A549 (cell line): Measurements from ENCODE around the gene PAGE2. TPM values are rescaled to one million over a fixed set of nuclear protein-coding genes. Genes with fewer than 3 reads are reported as not detected.

ENCODE experiments used
- ATAC-seq, 2 experiments: fragments of 200-7000 bp in 1 of 2; fragments of >200 bp in 1 of 2; cut with Nextera tagmentation in 1 of 2; cut with Tn5 transposase in 1 of 2; 3 replicates each; pipeline versions ENCODE4 v1.8.0 to v1.9.1; 2018 to 2020; ENCODE audit warnings: mild to moderate bottlenecking in 1 of 2, moderate library complexity in 1 of 2
- CTCF ChIA-PET: fragments of 300-600 bp; sonication (Branson Sonifier 250); formaldehyde crosslinking; extraction: SDS; loops from one replicate; lab custom pipeline; 2021; ENCODE audit warnings: antibody characterized with exemption, inconsistent platforms; lab: Yijun Ruan, JAX
- POLR2A ChIA-PET: fragments of 350-600 bp; formaldehyde crosslinking; extraction: SDS; loops from one replicate; lab custom pipeline; 2021; ENCODE audit warnings: antibody characterized with exemption, inconsistent platforms; lab: Yijun Ruan, JAX
- DNase-seq, 2 experiments: peaks; one replicate each; pipeline versions ENCODE4 v3.0.0 to v3.0.0-alpha.2; 2011 to 2016; ENCODE audit warnings: low read depth in 1 of 2, low spot score in 1 of 2
- FAIRE-seq: peaks from 2 replicates; lab custom pipeline; 2011; peaks lifted over from hg19 to GRCh38; lab: Jason Lieb, UNC
- H3K27ac ChIP-seq, 2 experiments: fragments of >200 bp; sonication (Bioruptor Twin); formaldehyde crosslinking; 3 replicates each; pipeline ENCODE4 v1.5.1; 2016 to 2017
- H3K4me1 ChIP-seq: fragments of >200 bp; sonication (Bioruptor Twin); formaldehyde crosslinking; 3 replicates; pipeline ENCODE4 v1.6.1; 2016
- H3K4me2 ChIP-seq: fragments of >200 bp; sonication (Bioruptor Twin); formaldehyde crosslinking; 3 replicates; pipeline ENCODE4 v1.6.1; 2016
- H3K4me3 ChIP-seq: fragments of >200 bp; sonication (Bioruptor Twin); formaldehyde crosslinking; 3 replicates; pipeline ENCODE4 v1.5.1; 2016
- H3K9me3 ChIP-seq: fragments of >200 bp; sonication (Bioruptor Twin); formaldehyde crosslinking; 3 replicates; pipeline ENCODE4 v1.6.1; 2016
- BHLHE40 ChIP-seq: IDR thresholded peaks from 2 replicates; pipeline ENCODE4 v1.6.1; 2012; ENCODE audit warnings: low read depth, low read length, inconsistent platforms
- CBX8 ChIP-seq: fragments of 200-600 bp; sonication (generic); IDR thresholded peaks from 2 replicates; pipeline ENCODE4 v1.6.1; 2016
- CEBPB ChIP-seq, 2 experiments: fragments of >200 bp in 1 of 2; sonication (Bioruptor Twin) in 1 of 2; formaldehyde crosslinking in 1 of 2; IDR thresholded peaks; 2 replicates each; pipeline ENCODE4 v1.6.1; 2012 to 2016
- EP300 ChIP-seq, 2 experiments: fragments of >200 bp; sonication (Bioruptor Twin); formaldehyde crosslinking; IDR thresholded peaks; 2 replicates in 1 of 2; 3 replicates in 1 of 2; pipeline ENCODE4 v1.6.1; 2016 to 2017
- FOSB ChIP-seq: fragments of 250-450 bp; sonication (Bioruptor Pico); IDR thresholded peaks from 2 replicates; pipeline ENCODE4 v1.5.0; 2020; ENCODE audit warnings: mild to moderate bottlenecking, moderate library complexity
- FOXS1 ChIP-seq: fragments of 250-450 bp; sonication (Bioruptor Pico); IDR thresholded peaks from 2 replicates; pipeline ENCODE4 v1.5.0; 2020; ENCODE audit warnings: mild to moderate bottlenecking, moderate library complexity
- HDAC2 ChIP-seq: fragments of 200-600 bp; sonication (generic); IDR thresholded peaks from 2 replicates; pipeline ENCODE4 v1.6.1; 2016
- HOXA7 ChIP-seq: fragments of 250-450 bp; sonication (Bioruptor Pico); IDR thresholded peaks from 2 replicates; pipeline ENCODE4 v1.5.0; 2020; ENCODE audit warnings: mild to moderate bottlenecking, moderate library complexity
- JUN ChIP-seq, 2 experiments: fragments of >200 bp; sonication (Bioruptor Twin); formaldehyde crosslinking; IDR thresholded peaks; 2 replicates in 1 of 2; 3 replicates in 1 of 2; pipeline ENCODE4 v1.6.1; 2016 to 2017
- KDM1A ChIP-seq: fragments of 200-600 bp; sonication (generic); IDR thresholded peaks from 2 replicates; pipeline ENCODE4 v1.6.1; 2016; ENCODE audit warnings: low read depth, mild to moderate bottlenecking
- MAFK ChIP-seq: fragments of 450-650 bp; IDR thresholded peaks from 2 replicates; pipeline ENCODE4 v1.6.1; 2014; ENCODE audit not compliant: partially characterized antibody
- MYC ChIP-seq: IDR thresholded peaks from 2 replicates; pipeline ENCODE4 v1.6.1; 2012; ENCODE audit warnings: mild to moderate bottlenecking, inconsistent platforms, low read length, improper control_type of control experiment, borderline replicate concordance
- NPAS2 ChIP-seq: fragments of 250-450 bp; sonication (Bioruptor Pico); IDR thresholded peaks from 2 replicates; pipeline ENCODE4 v1.8.0; 2022; ENCODE audit warnings: mild to moderate bottlenecking, moderate library complexity, borderline replicate concordance
- NR3C1 ChIP-seq: fragments of >200 bp; sonication (Bioruptor Twin); formaldehyde crosslinking; IDR thresholded peaks from 3 replicates; pipeline ENCODE4 v1.6.1; 2017
- POLR2AphosphoS2 ChIP-seq: conservative IDR thresholded peaks from 2 replicates; pipeline ENCODE4 v1.6.1; 2012; ENCODE audit warnings: low read length, improper control_type of control experiment, inconsistent platforms
- RAD21 ChIP-seq, 2 experiments: fragments of >200 bp in 1 of 2; sonication (Bioruptor Twin) in 1 of 2; formaldehyde crosslinking in 1 of 2; IDR thresholded peaks in 1 of 2; conservative IDR thresholded peaks in 1 of 2; 2 replicates in 1 of 2; 3 replicates in 1 of 2; pipeline ENCODE4 v1.6.1; 2012 to 2018; ENCODE audit warnings: inconsistent platforms in 1 of 2
- RARB ChIP-seq: fragments of 250-450 bp; sonication (Bioruptor Pico); IDR thresholded peaks from 2 replicates; pipeline ENCODE4 v1.8.0; 2021; ENCODE audit warnings: mild to moderate bottlenecking, moderate library complexity
- SREBF2 ChIP-seq: fragments of 450-650 bp; IDR thresholded peaks from 2 replicates; pipeline ENCODE4 v1.6.1; 2014; ENCODE audit warnings: mild to moderate bottlenecking, moderate library complexity
- TFCP2L1 ChIP-seq: fragments of 250-450 bp; sonication (Bioruptor Pico); IDR thresholded peaks from 2 replicates; pipeline ENCODE4 v1.5.0; 2021; ENCODE audit warnings: mild to moderate bottlenecking
- TP53 ChIP-seq: fragments of 250-450 bp; sonication (Bioruptor Pico); IDR thresholded peaks from 2 replicates; pipeline ENCODE4 v1.5.0; 2021; ENCODE audit warnings: mild to moderate bottlenecking, moderate library complexity
- ZSCAN20 ChIP-seq: fragments of 250-450 bp; sonication (Bioruptor Pico); IDR thresholded peaks from 2 replicates; pipeline ENCODE4 v1.8.0; 2022; ENCODE audit warnings: mild to moderate bottlenecking, moderate library complexity
- WGBS: methylation state at CpG from one replicate; pipeline ENCODE4 v1.1.6; 2017; ENCODE audit errors: missing lambda C conversion rate; 5-methylcytosine and 5-hydroxymethylcytosine counted together
- polyA minus RNA-seq: library from RNA; depleted of rRNA, polyadenylated mRNA; stranded (reverse); fragments of >200 nt; gene quantifications from 2 replicates; pipeline ENCODE4 v1.2.3, GENCODE V29; 2011; rRNA and poly(A)+ RNA removed
- polyA plus RNA-seq, 4 experiments: library from polyadenylated mRNA; depleted of rRNA in 3 of 4; stranded (reverse); fragments of >200 nt; fragmentation: RNase III in 1 of 4; extraction: RNeasy Plus Mini Kit Qiagen cat#74134 plus additional on column Dnase treatment in 1 of 4; gene quantifications; 2 replicates in 3 of 4; 3 replicates in 1 of 4; pipeline ENCODE4 v1.2.3, GENCODE V29; 2011 to 2017
- TF ChIP-seq, protein P1 (sequence below): fragments of 450-650 bp; IDR thresholded peaks from 2 replicates; pipeline ENCODE4 v1.6.1; 2014; ENCODE audit warnings: antibody characterized with exemption
- TF ChIP-seq, protein P2 (sequence below): IDR thresholded peaks from 2 replicates; pipeline ENCODE4 v1.6.1; 2012; ENCODE audit warnings: low read depth, borderline replicate concordance
- TF ChIP-seq, protein P3 (sequence below): fragments of 150-350 bp; IDR thresholded peaks from 2 replicates; pipeline ENCODE4 v1.6.1; 2014; ENCODE audit warnings: low read depth, mild to moderate bottlenecking, low read length
- TF ChIP-seq, protein P4 (sequence below): IDR thresholded peaks from 2 replicates; pipeline ENCODE4 v1.6.1; 2012
- TF ChIP-seq, protein P5 (sequence below): IDR thresholded peaks from 2 replicates; pipeline ENCODE4 v1.6.1; 2012
- TF ChIP-seq, protein P6 (sequence below): fragments of 250-450 bp; sonication (Bioruptor Pico); IDR thresholded peaks from 2 replicates; pipeline ENCODE4 v1.5.0; 2021; ENCODE audit warnings: mild to moderate bottlenecking, moderate library complexity, borderline replicate concordance

PAGE2 gene, protein sequence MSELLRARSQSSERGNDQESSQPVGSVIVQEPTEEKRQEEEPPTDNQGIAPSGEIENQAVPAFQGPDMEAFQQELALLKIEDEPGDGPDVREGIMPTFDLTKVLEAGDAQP
- not detected in 2 replicates for polyA plus RNA-seq (2011; rRNA removed)
- polyA plus RNA-seq (2012; cell fraction: cytosol; rRNA removed): not detected in 2 replicates
- not detected in 2 replicates for polyA plus RNA-seq (2012; cell fraction: nucleus; rRNA removed)
- polyA plus RNA-seq (2017; fragmentation: RNase III; extraction: RNeasy Plus Mini Kit Qiagen cat#74134 plus additional on column Dnase treatment): not detected in 3 replicates
- not detected in 2 replicates for polyA minus RNA-seq

DNA sequence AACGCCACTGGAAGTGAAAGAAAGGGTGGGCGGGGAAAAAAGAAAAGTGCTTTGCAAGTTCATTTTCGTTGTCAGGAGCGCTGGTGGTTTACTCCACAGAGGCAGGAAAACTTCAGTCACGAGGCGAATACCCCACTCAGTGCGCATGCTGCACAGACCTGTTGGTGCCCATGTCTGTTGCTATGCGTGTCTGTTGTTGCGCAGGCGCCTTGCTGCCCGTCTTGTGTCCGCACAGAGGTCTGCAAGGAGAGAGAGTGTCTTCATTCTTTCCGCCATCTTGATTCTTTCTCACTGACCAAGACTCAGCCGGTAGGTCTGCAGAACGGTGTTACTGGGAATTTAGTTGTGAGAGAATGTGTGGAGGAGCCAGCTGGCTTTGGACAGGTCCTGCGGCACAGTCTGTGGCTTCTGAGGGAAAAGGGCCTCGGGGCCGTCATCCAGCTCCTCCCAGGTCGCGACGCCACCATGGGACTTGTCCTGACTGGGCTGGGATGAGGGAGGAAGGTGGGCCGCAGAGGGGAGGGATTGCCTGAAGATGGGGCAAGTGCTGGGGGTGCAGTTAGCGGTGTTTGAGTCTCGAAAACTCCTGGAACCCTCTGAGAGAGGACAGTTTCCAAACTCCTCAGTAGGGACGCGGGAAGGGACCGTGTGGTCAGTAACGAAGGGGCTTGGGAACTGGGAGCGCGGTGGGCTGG, at the start of gene PAGE2:
PAGE2 (plus strand) TSS at position 224 of the 695 bp plus-strand sequence. CDS start 1,003 bp downstream, outside the sequence.
- Histone ChIP-seq H3K9me3 (no peaks in the 10 kb centered on the region), H3K27ac (no peak within 1 kb of the TSS), H3K4me1 (no peaks in the 10 kb centered on the region), H3K4me3 (no peak within 1 kb of the TSS), H3K4me2 (no peak within 1 kb of the TSS)
- CTCF ChIA-PET: no interaction called here
- POLR2A ChIA-PET: no interaction called here
- no peak for DNase-seq
- no peak for FAIRE-seq
- 76% methylated on average over 23 of the region's 30 CpGs for whole genome bisulfite sequencing
- TF ChIP-seq TP53 (CRISPR knock-in tag): no peak
- no peak for TF ChIP-seq CBX8
- TF ChIP-seq HDAC2: no peak
- TF ChIP-seq, protein P1, sequence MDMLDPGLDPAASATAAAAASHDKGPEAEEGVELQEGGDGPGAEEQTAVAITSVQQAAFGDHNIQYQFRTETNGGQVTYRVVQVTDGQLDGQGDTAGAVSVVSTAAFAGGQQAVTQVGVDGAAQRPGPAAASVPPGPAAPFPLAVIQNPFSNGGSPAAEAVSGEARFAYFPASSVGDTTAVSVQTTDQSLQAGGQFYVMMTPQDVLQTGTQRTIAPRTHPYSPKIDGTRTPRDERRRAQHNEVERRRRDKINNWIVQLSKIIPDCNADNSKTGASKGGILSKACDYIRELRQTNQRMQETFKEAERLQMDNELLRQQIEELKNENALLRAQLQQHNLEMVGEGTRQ: no peak
- no peak for TF ChIP-seq EP300 (IDR thresholded peaks at IDR 0.05)
- TF ChIP-seq RAD21 (conservative IDR thresholded peaks at IDR 0.05 in 1 of 2, IDR thresholded peaks at IDR 0.05 in 1 of 2): no peak
- TF ChIP-seq, protein P2, sequence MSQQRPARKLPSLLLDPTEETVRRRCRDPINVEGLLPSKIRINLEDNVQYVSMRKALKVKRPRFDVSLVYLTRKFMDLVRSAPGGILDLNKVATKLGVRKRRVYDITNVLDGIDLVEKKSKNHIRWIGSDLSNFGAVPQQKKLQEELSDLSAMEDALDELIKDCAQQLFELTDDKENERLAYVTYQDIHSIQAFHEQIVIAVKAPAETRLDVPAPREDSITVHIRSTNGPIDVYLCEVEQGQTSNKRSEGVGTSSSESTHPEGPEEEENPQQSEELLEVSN: no peak
- no peak for TF ChIP-seq KDM1A
- TF ChIP-seq, protein P3, sequence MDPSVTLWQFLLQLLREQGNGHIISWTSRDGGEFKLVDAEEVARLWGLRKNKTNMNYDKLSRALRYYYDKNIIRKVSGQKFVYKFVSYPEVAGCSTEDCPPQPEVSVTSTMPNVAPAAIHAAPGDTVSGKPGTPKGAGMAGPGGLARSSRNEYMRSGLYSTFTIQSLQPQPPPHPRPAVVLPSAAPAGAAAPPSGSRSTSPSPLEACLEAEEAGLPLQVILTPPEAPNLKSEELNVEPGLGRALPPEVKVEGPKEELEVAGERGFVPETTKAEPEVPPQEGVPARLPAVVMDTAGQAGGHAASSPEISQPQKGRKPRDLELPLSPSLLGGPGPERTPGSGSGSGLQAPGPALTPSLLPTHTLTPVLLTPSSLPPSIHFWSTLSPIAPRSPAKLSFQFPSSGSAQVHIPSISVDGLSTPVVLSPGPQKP: no peak
- TF ChIP-seq FOSB (CRISPR knock-in tag): no peak
- TF ChIP-seq BHLHE40: no peak
- no peak for TF ChIP-seq FOXS1 (CRISPR knock-in tag)
- TF ChIP-seq, protein P4, sequence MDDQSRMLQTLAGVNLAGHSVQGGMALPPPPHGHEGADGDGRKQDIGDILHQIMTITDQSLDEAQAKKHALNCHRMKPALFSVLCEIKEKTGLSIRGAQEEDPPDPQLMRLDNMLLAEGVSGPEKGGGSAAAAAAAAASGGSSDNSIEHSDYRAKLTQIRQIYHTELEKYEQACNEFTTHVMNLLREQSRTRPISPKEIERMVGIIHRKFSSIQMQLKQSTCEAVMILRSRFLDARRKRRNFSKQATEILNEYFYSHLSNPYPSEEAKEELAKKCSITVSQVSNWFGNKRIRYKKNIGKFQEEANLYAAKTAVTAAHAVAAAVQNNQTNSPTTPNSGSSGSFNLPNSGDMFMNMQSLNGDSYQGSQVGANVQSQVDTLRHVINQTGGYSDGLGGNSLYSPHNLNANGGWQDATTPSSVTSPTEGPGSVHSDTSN: no peak
- no peak for TF ChIP-seq MYC
- ATAC-seq: no peak

DNA sequence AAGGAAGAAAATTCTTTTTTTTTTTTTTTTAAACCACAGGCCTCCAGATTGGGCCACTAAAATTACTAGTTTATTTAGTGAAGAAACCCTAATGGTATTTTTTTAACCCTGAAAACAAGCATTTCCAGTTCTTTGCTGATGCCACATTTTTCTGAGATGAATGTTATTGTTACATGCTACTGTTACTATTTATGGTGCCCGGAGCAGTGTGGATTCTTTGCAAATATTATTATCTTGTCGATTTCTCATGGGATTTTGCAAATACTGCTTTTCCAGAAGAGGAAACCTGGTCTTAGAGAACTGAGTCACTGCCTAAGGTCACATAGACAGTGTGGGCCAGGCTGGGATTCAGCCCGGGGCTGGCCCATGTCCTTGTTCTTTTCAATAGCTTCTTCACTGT, 49.3 kb upstream of the PAGE2 start:
- no peak overlapping the region for H3K4me2 ChIP-seq
- no peak for FAIRE-seq
- H3K4me3 ChIP-seq: no peak overlapping the region
- ATAC-seq: no peak
- no peaks in the 10 kb centered on the region for H3K9me3 ChIP-seq
- H3K27ac ChIP-seq: no peak overlapping the region
- ChIA-PET CTCF (no interaction called here), POLR2A (no interaction called here)
- H3K4me1 ChIP-seq: no peaks in the 10 kb centered on the region
- no peak for DNase-seq
- WGBS: 29% methylated on average over 3 of the region's 3 CpGs
- TF ChIP-seq POLR2AphosphoS2: no peak
- no peak for TF ChIP-seq CEBPB (IDR thresholded peaks at IDR 0.05)
- TF ChIP-seq JUN (IDR thresholded peaks at IDR 0.05): no peak
- no peak for TF ChIP-seq ZSCAN20 (CRISPR knock-in tag)
- TF ChIP-seq TFCP2L1 (CRISPR knock-in tag): no peak
- TF ChIP-seq NR3C1: no peak
- TF ChIP-seq, protein P2: no peak
- TF ChIP-seq HOXA7: no peak
- TF ChIP-seq, protein P5, sequence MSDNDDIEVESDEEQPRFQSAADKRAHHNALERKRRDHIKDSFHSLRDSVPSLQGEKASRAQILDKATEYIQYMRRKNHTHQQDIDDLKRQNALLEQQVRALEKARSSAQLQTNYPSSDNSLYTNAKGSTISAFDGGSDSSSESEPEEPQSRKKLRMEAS: no peak
- no peak for TF ChIP-seq RARB
- TF ChIP-seq, protein P6, sequence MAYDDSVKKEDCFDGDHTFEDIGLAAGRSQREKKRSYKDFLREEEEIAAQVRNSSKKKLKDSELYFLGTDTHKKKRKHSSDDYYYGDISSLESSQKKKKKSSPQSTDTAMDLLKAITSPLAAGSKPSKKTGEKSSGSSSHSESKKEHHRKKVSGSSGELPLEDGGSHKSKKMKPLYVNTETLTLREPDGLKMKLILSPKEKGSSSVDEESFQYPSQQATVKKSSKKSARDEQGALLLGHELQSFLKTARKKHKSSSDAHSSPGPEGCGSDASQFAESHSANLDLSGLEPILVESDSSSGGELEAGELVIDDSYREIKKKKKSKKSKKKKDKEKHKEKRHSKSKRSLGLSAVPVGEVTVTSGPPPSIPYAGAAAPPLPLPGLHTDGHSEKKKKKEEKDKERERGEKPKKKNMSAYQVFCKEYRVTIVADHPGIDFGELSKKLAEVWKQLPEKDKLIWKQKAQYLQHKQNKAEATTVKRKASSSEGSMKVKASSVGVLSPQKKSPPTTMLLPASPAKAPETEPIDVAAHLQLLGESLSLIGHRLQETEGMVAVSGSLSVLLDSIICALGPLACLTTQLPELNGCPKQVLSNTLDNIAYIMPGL: no peak
- no peak for TF ChIP-seq SREBF2
- TF ChIP-seq, protein P1: no peak
- TF ChIP-seq EP300 (IDR thresholded peaks at IDR 0.05): no peak
- no peak for TF ChIP-seq FOSB (CRISPR knock-in tag)
- TF ChIP-seq, protein P4: no peak
- TF ChIP-seq MAFK: no peak
- TF ChIP-seq NPAS2: no peak
- no peak for TF ChIP-seq FOXS1 (CRISPR knock-in tag)
